Nasal cavity respiratory epithelium epithelial cell of viscerocranial mucosa (primary cell): Measurements from ENCODE around the gene FBXW11. TPM values are rescaled to one million over a fixed set of nuclear protein-coding genes. Genes with fewer than 3 reads are reported as not detected.

ENCODE experiments used
- total RNA-seq: library from RNA; depleted of rRNA; stranded (reverse); fragments of >200 nt; gene quantifications from 2 replicates; pipeline ENCODE4 v1.2.3, GENCODE V29; 2014

FBXW11 gene
- total RNA-seq: 83.4 and 97.0 TPM in 2 replicates

DNA sequence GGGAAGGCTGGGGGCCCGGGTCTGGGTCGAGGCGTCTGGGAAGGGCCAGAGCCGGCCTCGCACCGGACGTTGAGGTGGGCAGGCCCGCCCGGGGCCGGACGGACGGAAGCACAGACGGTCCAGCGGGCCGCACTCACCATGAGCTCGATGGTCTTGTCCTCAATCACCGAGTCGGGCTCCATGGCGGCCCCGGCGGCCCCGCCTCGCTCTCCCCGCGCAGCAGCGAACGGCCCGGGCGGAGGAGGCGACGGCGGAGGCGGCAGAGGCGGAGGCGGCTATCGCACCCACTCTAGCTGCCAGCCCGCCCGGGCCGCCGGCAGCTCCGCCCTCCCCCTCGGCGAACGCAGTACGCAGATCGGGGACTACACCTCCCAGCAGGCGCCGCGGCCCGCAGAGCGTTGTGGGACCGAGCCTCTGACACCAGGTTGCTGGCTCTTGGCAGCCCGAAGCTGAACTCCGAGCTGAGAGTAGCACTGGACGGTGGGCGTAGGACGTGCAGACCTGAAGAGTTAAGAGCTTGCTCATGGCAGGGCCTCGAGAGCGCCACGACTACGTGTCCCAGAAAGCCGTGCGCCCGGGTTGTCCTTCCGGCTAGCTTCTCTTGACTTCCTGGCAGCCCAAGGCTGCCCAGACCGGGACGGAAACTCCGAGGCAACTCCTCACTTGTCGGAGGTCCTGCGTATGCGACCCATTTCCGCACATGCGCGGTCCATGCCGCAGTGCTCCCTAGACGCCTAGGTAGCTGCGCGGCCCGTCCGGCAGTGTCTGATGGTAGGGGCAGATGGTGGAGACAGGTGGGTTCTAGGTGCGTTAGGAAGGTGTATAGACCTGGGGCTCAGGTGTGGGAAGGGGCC, at the start of gene FBXW11:
FBXW11 (minus strand) TSS at position 318 of the 854 bp plus-strand sequence; CDS start at position 182, 136 bp downstream.

Other genes starting within 250 kb of the FBXW11 start
- not detected in 2 replicates for gene SMIM23, start 220.8 kb downstream of the FBXW11 start, total RNA-seq
- 9.9 and 27.0 TPM in 2 replicates for gene STK10, start 181.6 kb upstream of the FBXW11 start, total RNA-seq
- not detected in 2 replicates for gene EFCAB9, start 187.5 kb upstream of the FBXW11 start, total RNA-seq